HG02885 (cell line): ENCODE data around the gene BIN2.

Source experiments
- ATAC-seq: cut with Tn5 transposase; IDR thresholded peaks from one replicate; pipeline ENCODE4 v1.9.1; 2021; ENCODE audit warnings: mild to moderate bottlenecking; ENCODE audit not compliant: unreplicated experiment, poor library complexity

BIN2 gene

GRCh38 chr12:51323966-51324895 is at the start of gene BIN2:
Gene BIN2, minus strand, starts transcription at chr12:51324174. Its CDS starts 72 bp downstream, at chr12:51324102.
- ATAC-seq: peak; percentile 77

- no peak for ATAC-seq
These were observed 49.2 kb upstream of the BIN2 start for GRCh38 chr12:51373187-51373586.

- no peak for ATAC-seq
These were observed 48.0 kb upstream of the BIN2 start for GRCh38 chr12:51372021-51372420.

DNA sequence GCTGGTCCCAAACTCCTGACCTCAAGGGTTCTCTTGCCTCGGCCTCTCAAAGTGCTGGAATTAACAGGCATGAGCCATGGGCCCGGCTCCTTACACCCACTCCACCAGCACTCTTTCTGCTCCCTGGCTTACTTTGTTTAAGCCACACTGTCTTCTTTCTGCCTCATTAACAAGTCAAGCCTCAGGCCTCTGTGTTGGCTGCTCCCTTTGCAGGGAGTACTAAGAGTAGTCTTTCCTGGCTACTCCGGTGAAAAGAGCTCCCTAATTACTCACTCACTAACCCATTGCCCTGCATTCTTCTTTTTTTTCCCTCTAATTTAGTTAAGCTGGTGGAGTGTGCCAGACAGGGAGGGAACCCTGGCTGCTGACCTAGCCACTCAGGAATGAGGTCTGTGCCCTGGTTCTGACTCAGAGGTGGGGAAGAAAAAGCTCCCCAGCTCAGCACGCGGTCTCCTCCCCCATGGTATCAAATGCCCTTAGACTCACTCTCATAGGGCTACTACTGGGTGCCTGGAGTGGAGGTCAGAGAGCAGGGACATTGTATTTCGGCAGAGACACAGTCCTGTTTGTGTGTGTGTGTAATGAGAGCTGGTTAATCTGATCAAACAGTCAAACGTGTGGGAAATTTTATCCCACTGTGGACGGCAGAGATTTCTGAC is 47.5 kb upstream of the BIN2 start:
- no peak for ATAC-seq

DNA sequence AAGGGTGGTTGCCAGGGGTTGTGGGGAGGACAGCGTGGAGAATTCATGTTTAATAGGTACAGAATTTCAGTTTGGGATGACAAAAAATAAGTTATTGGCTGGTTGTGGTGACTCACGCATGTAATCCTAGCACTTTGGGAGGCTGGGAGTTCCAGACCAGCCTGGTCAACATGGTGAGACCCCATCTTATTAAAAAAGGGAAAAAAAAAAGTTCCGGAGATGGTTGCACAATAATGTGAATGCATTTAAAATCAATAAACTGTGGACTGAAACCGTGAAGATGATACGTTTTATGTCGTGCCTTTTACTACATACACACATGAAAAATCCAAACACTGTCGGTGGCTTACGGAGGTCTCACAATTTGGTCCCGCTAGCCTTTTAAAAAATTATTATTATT is 46.7 kb upstream of the BIN2 start:
- no peak for ATAC-seq

DNA sequence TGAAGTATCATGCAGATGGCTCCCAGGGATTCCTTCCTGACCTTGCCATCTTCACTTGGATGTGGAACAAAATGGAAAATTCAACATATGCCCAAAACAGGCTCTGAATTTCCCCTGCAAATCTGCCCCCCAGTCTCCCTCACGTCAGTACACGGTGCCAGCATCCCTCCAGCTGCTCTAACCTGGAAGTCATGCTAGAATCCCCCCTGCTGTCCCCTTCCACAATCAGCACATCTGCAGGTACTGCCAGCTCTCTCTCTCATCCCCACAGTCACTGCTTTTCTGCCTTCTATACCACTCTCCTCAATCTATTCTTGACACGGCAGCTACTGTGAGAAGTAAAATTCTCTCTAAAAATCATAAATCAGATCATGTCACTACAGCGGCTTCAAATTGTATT is 45.6 kb upstream of the BIN2 start:
- ATAC-seq: no peak

- ATAC-seq: peak; percentile 99
These were observed 44.9 kb upstream of the BIN2 start for GRCh38 chr12:51368640-51369517.

DNA sequence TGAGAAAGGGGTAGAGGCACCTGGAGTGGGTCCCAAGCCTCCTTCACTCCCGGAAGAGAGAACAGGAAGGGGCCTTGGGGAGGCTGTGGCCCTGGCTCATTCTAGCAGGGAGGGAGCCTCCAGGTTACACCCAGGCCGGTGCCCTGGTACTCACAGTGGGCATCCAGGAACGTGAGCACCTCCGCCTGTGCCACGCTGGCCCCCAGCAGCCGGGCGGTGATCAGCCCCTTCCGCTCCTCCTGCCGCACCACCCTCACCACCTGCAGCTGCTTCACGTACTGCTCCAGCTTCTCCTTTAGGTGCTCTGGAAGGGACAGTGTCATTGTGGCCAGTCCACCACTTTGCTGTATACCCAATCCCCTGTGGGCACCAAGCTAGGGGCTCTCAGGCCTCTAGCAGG is 41.3 kb upstream of the BIN2 start:
- ATAC-seq: no peak

DNA sequence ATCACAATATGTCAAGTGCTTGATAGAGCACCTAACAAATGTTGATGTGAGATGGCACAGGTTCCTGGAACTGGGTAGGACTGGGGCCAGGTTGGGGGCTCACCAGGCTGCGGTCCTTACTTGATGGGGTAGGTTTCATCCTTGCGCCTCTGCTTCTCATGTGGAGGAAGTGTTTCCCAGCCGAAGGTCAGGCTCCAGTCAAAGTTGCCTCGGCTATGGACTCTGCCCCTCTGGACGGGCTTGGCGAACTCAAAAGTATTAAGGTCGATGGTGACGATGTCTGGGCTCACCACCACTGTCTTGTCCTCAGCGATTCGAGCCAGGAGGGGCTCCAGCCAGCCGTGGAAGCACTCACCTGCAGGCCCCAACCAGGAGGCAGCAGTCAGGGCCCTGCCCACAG is 40.0 kb upstream of the BIN2 start:
- no peak for ATAC-seq

- no peak for ATAC-seq
These were observed 38.9 kb upstream of the BIN2 start for GRCh38 chr12:51362747-51363342.

GRCh38 chr12:51362307-51362706 is 38.3 kb upstream of the BIN2 start:
- no peak for ATAC-seq

- ATAC-seq: no peak
These were observed 37.4 kb upstream of the BIN2 start for GRCh38 chr12:51361161-51362016.

- no peak for ATAC-seq
These were observed 36.3 kb upstream of the BIN2 start for GRCh38 chr12:51360315-51360714.

GRCh38 chr12:51359851-51360250 is 35.9 kb upstream of the BIN2 start:
- ATAC-seq: no peak

GRCh38 chr12:51358496-51358895 is 34.5 kb upstream of the BIN2 start:
- no peak for ATAC-seq

DNA sequence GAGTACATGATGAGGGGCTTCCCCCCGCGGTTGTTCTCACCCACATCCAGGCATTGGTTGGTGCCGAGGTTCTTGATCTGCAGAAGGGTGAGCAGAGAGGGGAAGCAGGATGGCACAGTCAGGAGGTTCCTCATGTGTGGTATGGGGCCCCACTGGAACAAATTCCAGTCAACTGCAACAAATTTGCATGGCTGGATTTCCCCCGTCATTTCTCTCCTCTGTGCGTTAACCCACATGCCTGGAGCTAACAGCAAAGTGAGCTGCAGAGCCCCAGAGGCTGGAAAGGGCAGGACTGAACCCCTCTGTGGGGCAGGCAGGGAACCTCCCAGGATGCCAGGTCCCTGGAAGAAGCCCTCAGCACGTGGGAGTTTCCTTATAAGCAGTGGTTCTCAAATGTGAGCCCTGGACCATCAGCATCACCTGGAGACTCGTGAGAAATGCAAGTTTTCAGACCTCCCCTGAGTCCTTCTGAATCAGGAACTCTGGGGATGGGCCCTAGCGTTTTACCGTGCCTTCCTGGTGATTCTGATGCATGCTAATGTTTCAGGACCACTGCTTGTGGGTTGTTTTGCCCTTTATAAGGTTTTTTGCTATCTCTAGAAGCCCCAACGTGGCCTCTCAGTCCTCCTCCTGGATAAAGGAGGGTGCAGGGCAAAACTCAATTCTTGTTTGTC is 33.5 kb upstream of the BIN2 start:
- ATAC-seq: no peak

DNA sequence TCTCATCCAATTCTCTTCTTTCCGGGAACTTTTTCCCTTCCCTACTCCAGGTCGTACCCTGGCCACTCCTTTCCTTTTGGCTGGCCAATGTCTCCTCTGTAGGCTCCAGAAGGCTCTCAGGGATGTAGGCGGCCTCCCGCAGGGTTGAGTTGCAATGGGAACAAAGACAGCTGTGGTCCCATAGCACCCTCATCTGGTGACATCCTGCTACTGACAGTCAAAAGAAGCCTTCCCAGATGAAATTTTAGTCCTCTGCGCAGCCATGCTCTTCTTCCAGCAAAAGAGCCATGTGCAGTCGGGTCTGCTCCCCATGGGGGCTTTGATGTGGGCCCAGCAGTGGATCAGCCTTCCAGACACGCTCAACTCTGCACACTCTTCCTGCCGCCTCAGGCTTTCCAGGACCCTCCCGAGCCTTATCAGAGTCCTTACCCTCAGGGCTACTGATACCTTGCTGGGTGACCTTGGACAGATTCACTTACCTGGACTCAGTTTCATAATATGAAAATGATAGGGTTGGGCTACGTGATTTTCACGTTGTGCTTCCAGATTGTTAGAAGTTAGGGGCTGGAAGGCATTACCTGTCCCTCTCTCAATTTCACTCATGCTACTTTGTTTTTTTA is 28.0 kb upstream of the BIN2 start:
- ATAC-seq: no peak

DNA sequence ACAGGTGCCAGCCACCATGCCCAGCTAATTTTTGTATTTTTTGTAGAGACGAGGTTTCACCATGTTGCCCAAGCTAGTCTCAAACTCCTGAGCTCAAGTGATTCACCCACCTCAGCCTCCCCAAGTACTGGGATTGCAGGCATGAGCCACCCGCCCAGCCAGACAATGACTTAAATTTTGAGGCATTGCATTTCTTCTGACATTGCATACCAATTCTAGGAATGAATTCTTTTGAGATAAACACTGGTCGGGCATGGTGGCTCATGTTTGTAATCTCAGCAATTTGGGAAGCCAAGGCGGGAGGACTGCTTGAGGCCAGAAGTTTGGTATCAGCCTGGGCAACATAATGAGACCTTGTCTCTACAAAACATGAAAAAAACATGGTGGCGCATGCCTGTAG is 25.1 kb upstream of the BIN2 start:
- ATAC-seq: no peak
